ENCODE data around the gene TMEM120B.

Gene TMEM120B

GRCh38 chr12:121719926-121720414 is 7.4 kb downstream of the TMEM120B start:
- DNase-seq (ENCODE audit: low read depth) = peak; percentile 86
- H3K4me3 ChIP-seq (ENCODE audit: low read length) = no peak overlapping the region
- no peak for TF ChIP-seq CTCF (conservative IDR thresholded peaks at IDR 0.05; ENCODE audit: low read length)

- TF ChIP-seq CTCF (conservative IDR thresholded peaks at IDR 0.05; ENCODE audit: low read length) = no peak
- DNase-seq (ENCODE audit: low read depth) = peak; percentile 19
Observed at GRCh38 chr12:121720762-121721161, 8.2 kb downstream of the TMEM120B start.

GRCh38 chr12:121722511-121722910 is 10.0 kb downstream of the TMEM120B start:
- DNase-seq (ENCODE audit: low read depth) = no peak
- TF ChIP-seq CTCF (conservative IDR thresholded peaks at IDR 0.05; ENCODE audit: low read length) = no peak
- H3K4me3 ChIP-seq (ENCODE audit: low read length) = no peak overlapping the region

More at GRCh38 chr12:121720762-121721161, 8.2 kb downstream of the TMEM120B start:
- H3K4me3 ChIP-seq (ENCODE audit: low read length) = no peak overlapping the region

GRCh38 chr12:121723200-121723599 is 10.6 kb downstream of the TMEM120B start:
- no peak for DNase-seq (ENCODE audit: low read depth)
- no peak overlapping the region for H3K4me3 ChIP-seq (ENCODE audit: low read length)
- TF ChIP-seq CTCF (conservative IDR thresholded peaks at IDR 0.05; ENCODE audit: low read length) = no peak

- no peak for TF ChIP-seq CTCF (conservative IDR thresholded peaks at IDR 0.05; ENCODE audit: low read length)
- DNase-seq (ENCODE audit: low read depth) = no peak
- H3K4me3 ChIP-seq (ENCODE audit: low read length) = no peak overlapping the region
Observed at GRCh38 chr12:121724925-121725324, 12.4 kb downstream of the TMEM120B start.

GRCh38 chr12:121725423-121725822 is 12.9 kb downstream of the TMEM120B start:
- DNase-seq (ENCODE audit: low read depth) = no peak
- TF ChIP-seq CTCF (conservative IDR thresholded peaks at IDR 0.05; ENCODE audit: low read length) = no peak
- H3K4me3 ChIP-seq (ENCODE audit: low read length) = no peak overlapping the region

- no peak for TF ChIP-seq CTCF (conservative IDR thresholded peaks at IDR 0.05; ENCODE audit: low read length)
- DNase-seq (ENCODE audit: low read depth) = no peak
- no peak overlapping the region for H3K4me3 ChIP-seq (ENCODE audit: low read length)
Observed at GRCh38 chr12:121729021-121729420, 16.5 kb downstream of the TMEM120B start.

Measured in AG10803 (cell line).